ENCODE data around the gene ATRNL1.
"Not testable (repeated sequence)": the region's sequence is repeated elsewhere in the genome, so short reads cannot be mapped to it uniquely, and the experiment has no call there.

ATRNL1 gene

GRCh38 chr10:115092555-115093285 lies 445 bp upstream of the ATRNL1 start:
- no peak for DNase-seq (ENCODE audit: low read depth)

- no peak for DNase-seq (ENCODE audit: low read depth)
Observed at GRCh38 chr10:115093776-115094408, 727 bp downstream of the ATRNL1 start.

- no peak for DNase-seq (ENCODE audit: low read depth)
Observed at GRCh38 chr10:115094416-115095140, 1.4 kb downstream of the ATRNL1 start.

- no peak for DNase-seq (ENCODE audit: low read depth)
Observed at GRCh38 chr10:115095758-115096157, 2.6 kb downstream of the ATRNL1 start.

- no peak for DNase-seq (ENCODE audit: low read depth)
Observed at GRCh38 chr10:115103700-115104099, 10.5 kb downstream of the ATRNL1 start.

- not testable (repeated sequence) for DNase-seq (ENCODE audit: low read depth)
Observed at GRCh38 chr10:115105411-115105810, 12.2 kb downstream of the ATRNL1 start.

- no peak for DNase-seq (ENCODE audit: low read depth)
Observed at GRCh38 chr10:115107830-115108229, 14.7 kb downstream of the ATRNL1 start.

- no peak for DNase-seq (ENCODE audit: low read depth)
Observed at GRCh38 chr10:115117301-115117700, 24.1 kb downstream of the ATRNL1 start.

- no peak for DNase-seq (ENCODE audit: low read depth)
Observed at GRCh38 chr10:115118346-115118745, 25.2 kb downstream of the ATRNL1 start.

GRCh38 chr10:115125505-115125904 lies 32.3 kb downstream of the ATRNL1 start:
- no peak for DNase-seq (ENCODE audit: low read depth)

- no peak for DNase-seq (ENCODE audit: low read depth)
Observed at GRCh38 chr10:115129752-115130151, 36.6 kb downstream of the ATRNL1 start.

GRCh38 chr10:115136616-115137015 lies 43.5 kb downstream of the ATRNL1 start:
- DNase-seq (ENCODE audit: low read depth), result no peak

GRCh38 chr10:115141254-115141653 lies 48.1 kb downstream of the ATRNL1 start:
- no peak for DNase-seq (ENCODE audit: low read depth)

- DNase-seq (ENCODE audit: low read depth), result no peak
Observed at GRCh38 chr10:115157357-115157756, 64.2 kb downstream of the ATRNL1 start.

GRCh38 chr10:115163129-115163528 lies 70.0 kb downstream of the ATRNL1 start:
- no peak for DNase-seq (ENCODE audit: low read depth)

- no peak for DNase-seq (ENCODE audit: low read depth)
Observed at GRCh38 chr10:115164220-115164619, 71.1 kb downstream of the ATRNL1 start.

- DNase-seq (ENCODE audit: low read depth), result no peak
Observed at GRCh38 chr10:115167751-115168150, 74.6 kb downstream of the ATRNL1 start.

- DNase-seq (ENCODE audit: low read depth), result no peak
Observed at GRCh38 chr10:115171392-115171960, 78.3 kb downstream of the ATRNL1 start.

- no peak for DNase-seq (ENCODE audit: low read depth)
Observed at GRCh38 chr10:115173915-115174443, 80.8 kb downstream of the ATRNL1 start.

GRCh38 chr10:115207276-115207675 lies 114.1 kb downstream of the ATRNL1 start:
- not testable (repeated sequence) for DNase-seq (ENCODE audit: low read depth)

- DNase-seq (ENCODE audit: low read depth), result no peak
Observed at GRCh38 chr10:115209133-115209532, 116.0 kb downstream of the ATRNL1 start.

- no peak for DNase-seq (ENCODE audit: low read depth)
Observed at GRCh38 chr10:115214829-115215228, 121.7 kb downstream of the ATRNL1 start.

Measured in activated T-cell treated with anti-CD3 and anti-CD28 coated beads for 24 hours (primary cell).